ENCODE measurements around the gene MAPRE2.
A peak's percentile ranks its signal among the peaks of the same experiment; 100 is the strongest.

Gene MAPRE2

DNA sequence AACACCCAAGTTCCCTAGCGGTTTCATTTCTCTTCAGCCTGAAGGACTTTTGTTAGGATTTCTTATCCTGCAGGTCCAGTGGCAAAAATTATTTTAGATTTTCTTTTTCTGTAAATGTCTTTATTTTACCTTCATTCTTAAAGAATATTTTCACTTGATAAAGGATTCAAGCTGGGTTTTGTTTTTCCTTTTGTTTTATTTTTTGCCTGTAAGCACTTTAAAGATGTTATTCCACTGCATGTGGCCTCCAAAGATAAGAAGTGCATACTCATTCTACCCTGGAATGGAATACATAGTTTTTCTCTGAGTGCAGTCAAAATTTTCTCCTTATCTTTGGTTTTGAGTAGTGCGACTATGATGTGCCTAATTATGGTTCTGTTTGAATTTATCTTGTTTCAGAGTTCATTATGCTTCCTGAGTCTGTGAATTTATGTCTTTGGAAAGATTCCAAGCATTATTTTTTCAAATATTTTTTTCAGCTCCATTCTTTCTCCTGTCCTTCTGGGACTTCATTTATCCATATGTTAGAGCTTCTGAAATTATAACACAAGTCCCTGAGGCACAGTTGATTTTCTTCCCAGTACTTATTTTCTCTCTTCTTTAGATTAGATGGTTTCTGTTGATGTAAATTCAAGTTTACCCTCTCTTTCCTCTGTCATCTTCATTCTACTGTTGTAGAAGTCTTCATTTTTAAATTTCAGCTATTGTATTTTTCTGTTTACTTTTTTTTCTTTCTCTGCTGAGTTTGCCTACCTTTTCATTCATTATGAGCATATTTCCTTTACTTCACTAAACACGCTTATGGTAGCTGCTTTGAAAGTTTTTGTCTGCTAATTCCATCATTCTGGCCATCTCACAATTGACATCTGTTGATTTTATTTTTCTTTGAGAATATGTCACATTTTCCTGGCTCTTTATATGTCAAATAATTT lies 69.6 kb downstream of the MAPRE2 start:
- Histone ChIP-seq H3K27ac (ENCODE audit: low read depth, low read length, severe bottlenecking) (no peak overlapping the region), H3K4me1 (ENCODE audit: control insufficient read depth, insufficient read depth, low read length, poor library complexity, severe bottlenecking) (no peaks in the 10 kb centered on the region), H3K9me3 (ENCODE audit: control insufficient read depth, low read length) (peaks cover 8% of the 10 kb centered on the region), H3K4me3 (ENCODE audit: extremely low read depth, insufficient read depth, low read length, poor library complexity, severe bottlenecking) (no peak overlapping the region), H3K36me3 (ENCODE audit: control insufficient read depth, insufficient read depth, low read length) (no peaks in the 10 kb centered on the region)
- no CpG with 5 or more reads among the region's 3 CpGs for WGBS, 2 experiments (ENCODE audit: insufficient coverage in 2 of 2)

GRCh38 chr18:35112696-35113095 lies 71.5 kb downstream of the MAPRE2 start:
- H3K4me3 ChIP-seq (ENCODE audit: extremely low read depth, insufficient read depth, low read length, poor library complexity, severe bottlenecking), result no peak overlapping the region
- peaks cover 9% of the 10 kb centered on the region for H3K4me1 ChIP-seq (ENCODE audit: control insufficient read depth, insufficient read depth, low read length, poor library complexity, severe bottlenecking)
- H3K9me3 ChIP-seq (ENCODE audit: control insufficient read depth, low read length), result peaks cover 8% of the 10 kb centered on the region
- H3K27ac ChIP-seq (ENCODE audit: low read depth, low read length, severe bottlenecking), result no peak overlapping the region
- H3K36me3 ChIP-seq (ENCODE audit: control insufficient read depth, insufficient read depth, low read length), result no peaks in the 10 kb centered on the region

DNA sequence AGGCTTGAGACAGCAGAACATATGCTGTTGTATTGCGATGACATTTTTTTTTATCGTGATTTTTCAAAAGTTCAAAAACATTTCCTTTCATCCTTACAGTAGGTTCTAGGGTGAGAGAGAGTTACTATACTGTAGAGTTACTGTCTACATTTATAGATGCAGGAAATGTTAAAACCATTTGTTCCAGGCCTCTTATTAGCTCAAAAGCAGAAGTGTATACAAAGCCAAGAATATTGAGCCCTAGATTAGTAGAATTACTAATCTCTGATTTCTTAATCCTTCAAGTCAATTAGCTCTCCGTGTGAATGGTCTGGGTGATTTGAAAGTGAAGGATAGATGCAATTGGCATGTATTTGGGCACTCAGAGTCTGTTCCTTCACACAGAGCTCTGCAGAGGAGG lies 73.1 kb downstream of the MAPRE2 start:
- H3K4me3 ChIP-seq (ENCODE audit: extremely low read depth, insufficient read depth, low read length, poor library complexity, severe bottlenecking), result no peak overlapping the region
- H3K4me1 ChIP-seq (ENCODE audit: control insufficient read depth, insufficient read depth, low read length, poor library complexity, severe bottlenecking), result peaks cover 19% of the 10 kb centered on the region
- H3K36me3 ChIP-seq (ENCODE audit: control insufficient read depth, insufficient read depth, low read length), result no peaks in the 10 kb centered on the region
- peaks cover 8% of the 10 kb centered on the region for H3K9me3 ChIP-seq (ENCODE audit: control insufficient read depth, low read length)
- WGBS, 2 experiments (ENCODE audit: insufficient coverage in 2 of 2), result no CpG with 5 or more reads among the region's 3 CpGs
- H3K27ac ChIP-seq (ENCODE audit: low read depth, low read length, severe bottlenecking), result no peak overlapping the region

DNA sequence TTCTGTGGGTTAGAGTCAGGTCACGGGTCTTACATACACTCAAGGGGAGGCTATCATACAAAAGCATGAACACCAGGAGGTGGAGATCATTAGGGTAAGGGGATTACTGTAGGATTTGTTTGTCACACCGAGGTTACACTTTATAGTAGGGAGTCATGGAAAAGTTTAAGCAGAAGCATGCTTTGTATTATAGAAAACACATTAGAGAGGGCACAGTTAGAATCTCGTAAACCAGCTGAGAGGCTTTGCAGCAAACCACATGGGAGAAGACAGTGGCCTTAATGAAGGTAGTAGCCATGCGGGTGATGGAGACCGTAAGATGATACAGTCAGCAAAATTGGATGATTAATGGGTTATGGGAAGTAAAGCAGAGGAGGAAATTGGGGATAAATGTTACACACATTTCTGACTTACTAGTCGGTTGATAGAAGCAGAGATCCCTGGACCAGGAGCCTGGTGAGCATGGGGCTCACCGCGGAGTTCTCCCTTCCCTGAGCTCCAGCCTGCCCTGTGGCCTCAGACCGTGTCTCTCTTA lies 75.6 kb downstream of the MAPRE2 start:
- H3K36me3 ChIP-seq (ENCODE audit: control insufficient read depth, insufficient read depth, low read length), result no peaks in the 10 kb centered on the region
- peaks cover 8% of the 10 kb centered on the region for H3K9me3 ChIP-seq (ENCODE audit: control insufficient read depth, low read length)
- H3K27ac ChIP-seq (ENCODE audit: low read depth, low read length, severe bottlenecking), result no peak overlapping the region
- H3K4me1 ChIP-seq (ENCODE audit: control insufficient read depth, insufficient read depth, low read length, poor library complexity, severe bottlenecking), result peaks cover 19% of the 10 kb centered on the region
- 91 to 92% methylated on average over 8 to 9 of the region's 9 CpGs for WGBS, 2 experiments (ENCODE audit: insufficient coverage in 2 of 2)
- no peak overlapping the region for H3K4me3 ChIP-seq (ENCODE audit: extremely low read depth, insufficient read depth, low read length, poor library complexity, severe bottlenecking)

- peaks cover 7% of the 10 kb centered on the region for H3K9me3 ChIP-seq (ENCODE audit: control insufficient read depth, low read length)
- no peak overlapping the region for H3K27ac ChIP-seq (ENCODE audit: low read depth, low read length, severe bottlenecking)
- no peak overlapping the region for H3K4me3 ChIP-seq (ENCODE audit: extremely low read depth, insufficient read depth, low read length, poor library complexity, severe bottlenecking)
- H3K36me3 ChIP-seq (ENCODE audit: control insufficient read depth, insufficient read depth, low read length), result no peaks in the 10 kb centered on the region
- whole genome bisulfite sequencing, 2 experiments (ENCODE audit: insufficient coverage in 2 of 2), result 94% methylated on average over 5 of the region's 6 CpGs; no CpG with 5 or more reads in 1 of the 2 experiments
- H3K4me1 ChIP-seq (ENCODE audit: control insufficient read depth, insufficient read depth, low read length, poor library complexity, severe bottlenecking), result peaks cover 19% of the 10 kb centered on the region
These were observed 76.2 kb downstream of the MAPRE2 start for GRCh38 chr18:35117372-35117771.

DNA sequence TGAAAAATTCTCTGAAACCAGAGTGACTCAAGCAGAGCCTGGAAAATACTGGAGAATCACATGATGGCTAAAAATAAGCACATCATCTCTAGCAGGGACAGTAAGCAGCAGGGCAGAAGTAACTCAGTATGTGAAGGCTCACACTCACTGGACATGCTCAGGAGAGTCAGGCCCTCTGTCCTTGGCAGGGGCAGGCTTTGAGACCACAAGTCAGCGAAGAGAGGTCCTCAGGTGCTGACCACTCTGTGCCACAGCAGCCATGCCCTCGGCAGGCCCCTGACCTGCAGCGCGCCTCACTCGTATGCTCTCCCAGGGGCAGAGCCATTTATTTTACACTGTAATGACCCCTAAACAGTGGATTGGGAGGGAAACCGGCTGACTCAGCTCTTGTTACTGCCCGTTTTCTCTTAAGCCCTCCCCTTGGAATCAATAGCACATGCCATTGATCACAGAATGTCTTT lies 76.8 kb downstream of the MAPRE2 start:
- Histone ChIP-seq H3K4me1 (ENCODE audit: control insufficient read depth, insufficient read depth, low read length, poor library complexity, severe bottlenecking) (peaks cover 19% of the 10 kb centered on the region), H3K9me3 (ENCODE audit: control insufficient read depth, low read length) (peaks cover under 1% of the 10 kb centered on the region), H3K4me3 (ENCODE audit: extremely low read depth, insufficient read depth, low read length, poor library complexity, severe bottlenecking) (no peak overlapping the region), H3K27ac (ENCODE audit: low read depth, low read length, severe bottlenecking) (peak overlapping the region; percentile 58), H3K36me3 (ENCODE audit: control insufficient read depth, insufficient read depth, low read length) (no peaks in the 10 kb centered on the region)
- WGBS, 2 experiments (ENCODE audit: insufficient coverage in 2 of 2), result 69 to 87% methylated on average over 5 to 7 of the region's 7 CpGs

- Histone ChIP-seq H3K27ac (ENCODE audit: low read depth, low read length, severe bottlenecking) (peak overlapping the region; percentile 58), H3K4me1 (ENCODE audit: control insufficient read depth, insufficient read depth, low read length, poor library complexity, severe bottlenecking) (peaks cover 19% of the 10 kb centered on the region), H3K9me3 (ENCODE audit: control insufficient read depth, low read length) (no peaks in the 10 kb centered on the region), H3K36me3 (ENCODE audit: control insufficient read depth, insufficient read depth, low read length) (peaks cover 5% of the 10 kb centered on the region), H3K4me3 (ENCODE audit: extremely low read depth, insufficient read depth, low read length, poor library complexity, severe bottlenecking) (no peak overlapping the region)
- 79 to 100% methylated on average over 2 to 3 of the region's 3 CpGs for WGBS, 2 experiments (ENCODE audit: insufficient coverage in 2 of 2)
These were observed 77.4 kb downstream of the MAPRE2 start for GRCh38 chr18:35118641-35119040.

GRCh38 chr18:35121038-35121437 lies 79.8 kb downstream of the MAPRE2 start:
- H3K4me1 ChIP-seq (ENCODE audit: control insufficient read depth, insufficient read depth, low read length, poor library complexity, severe bottlenecking), result peaks cover 19% of the 10 kb centered on the region
- no peak overlapping the region for H3K27ac ChIP-seq (ENCODE audit: low read depth, low read length, severe bottlenecking)
- H3K36me3 ChIP-seq (ENCODE audit: control insufficient read depth, insufficient read depth, low read length), result peaks cover 9% of the 10 kb centered on the region
- H3K4me3 ChIP-seq (ENCODE audit: extremely low read depth, insufficient read depth, low read length, poor library complexity, severe bottlenecking), result no peak overlapping the region
- no peaks in the 10 kb centered on the region for H3K9me3 ChIP-seq (ENCODE audit: control insufficient read depth, low read length)
- 95 to 100% methylated on average over 3 of the region's 3 CpGs for WGBS, 2 experiments (ENCODE audit: insufficient coverage in 2 of 2)

GRCh38 chr18:35121531-35121930 lies 80.3 kb downstream of the MAPRE2 start:
- no peaks in the 10 kb centered on the region for H3K9me3 ChIP-seq (ENCODE audit: control insufficient read depth, low read length)
- H3K4me3 ChIP-seq (ENCODE audit: extremely low read depth, insufficient read depth, low read length, poor library complexity, severe bottlenecking), result no peak overlapping the region
- H3K27ac ChIP-seq (ENCODE audit: low read depth, low read length, severe bottlenecking), result no peak overlapping the region
- WGBS, 2 experiments (ENCODE audit: insufficient coverage in 2 of 2), result 100% methylated on average over 1 of the region's 1 CpG; no CpG with 5 or more reads in 1 of the 2 experiments
- H3K36me3 ChIP-seq (ENCODE audit: control insufficient read depth, insufficient read depth, low read length), result peaks cover 9% of the 10 kb centered on the region
- H3K4me1 ChIP-seq (ENCODE audit: control insufficient read depth, insufficient read depth, low read length, poor library complexity, severe bottlenecking), result peaks cover 19% of the 10 kb centered on the region

GRCh38 chr18:35122586-35123224 lies 81.5 kb downstream of the MAPRE2 start:
- Histone ChIP-seq H3K36me3 (ENCODE audit: control insufficient read depth, insufficient read depth, low read length) (peaks cover 17% of the 10 kb centered on the region), H3K9me3 (ENCODE audit: control insufficient read depth, low read length) (no peaks in the 10 kb centered on the region), H3K27ac (ENCODE audit: low read depth, low read length, severe bottlenecking) (no peak overlapping the region), H3K4me1 (ENCODE audit: control insufficient read depth, insufficient read depth, low read length, poor library complexity, severe bottlenecking) (peaks cover 11% of the 10 kb centered on the region), H3K4me3 (ENCODE audit: extremely low read depth, insufficient read depth, low read length, poor library complexity, severe bottlenecking) (no peak overlapping the region)
- whole genome bisulfite sequencing, 2 experiments (ENCODE audit: insufficient coverage in 2 of 2), result 61 to 100% methylated on average over 3 to 12 of the region's 15 CpGs
